GM12801 (cell line): Measurements from ENCODE around the gene SEMA3G.

ENCODE experiments used
- TF ChIP-seq, protein P1 (sequence below): IDR thresholded peaks from one replicate; pipeline ENCODE4 v1.5.1; 2011; ENCODE audit warnings: control low read depth; ENCODE audit not compliant: insufficient read length; ENCODE audit errors: extremely low read depth

The SEMA3G gene

DNA sequence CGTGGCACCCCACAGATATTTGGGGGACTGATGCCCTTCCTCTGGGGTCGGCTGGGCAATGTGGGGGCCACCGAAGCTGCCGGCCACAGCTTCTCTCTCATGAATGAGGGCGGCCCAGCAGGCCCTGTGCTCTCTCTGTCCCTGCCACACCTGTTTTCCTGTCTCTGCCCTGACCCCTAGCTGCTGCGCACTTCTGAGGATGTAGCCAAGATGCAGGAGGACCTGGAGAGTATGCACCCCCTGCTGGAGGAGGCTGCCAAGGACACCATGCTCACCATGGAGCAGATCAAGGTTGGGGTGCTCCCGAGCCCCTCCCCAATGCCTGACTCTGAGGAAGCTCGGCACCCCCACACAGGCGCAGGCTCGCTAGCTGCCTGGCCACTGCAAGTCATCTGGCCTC lies 59.7 kb downstream of the SEMA3G start:
- TF ChIP-seq, protein P1, sequence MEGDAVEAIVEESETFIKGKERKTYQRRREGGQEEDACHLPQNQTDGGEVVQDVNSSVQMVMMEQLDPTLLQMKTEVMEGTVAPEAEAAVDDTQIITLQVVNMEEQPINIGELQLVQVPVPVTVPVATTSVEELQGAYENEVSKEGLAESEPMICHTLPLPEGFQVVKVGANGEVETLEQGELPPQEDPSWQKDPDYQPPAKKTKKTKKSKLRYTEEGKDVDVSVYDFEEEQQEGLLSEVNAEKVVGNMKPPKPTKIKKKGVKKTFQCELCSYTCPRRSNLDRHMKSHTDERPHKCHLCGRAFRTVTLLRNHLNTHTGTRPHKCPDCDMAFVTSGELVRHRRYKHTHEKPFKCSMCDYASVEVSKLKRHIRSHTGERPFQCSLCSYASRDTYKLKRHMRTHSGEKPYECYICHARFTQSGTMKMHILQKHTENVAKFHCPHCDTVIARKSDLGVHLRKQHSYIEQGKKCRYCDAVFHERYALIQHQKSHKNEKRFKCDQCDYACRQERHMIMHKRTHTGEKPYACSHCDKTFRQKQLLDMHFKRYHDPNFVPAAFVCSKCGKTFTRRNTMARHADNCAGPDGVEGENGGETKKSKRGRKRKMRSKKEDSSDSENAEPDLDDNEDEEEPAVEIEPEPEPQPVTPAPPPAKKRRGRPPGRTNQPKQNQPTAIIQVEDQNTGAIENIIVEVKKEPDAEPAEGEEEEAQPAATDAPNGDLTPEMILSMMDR, result no peak

DNA sequence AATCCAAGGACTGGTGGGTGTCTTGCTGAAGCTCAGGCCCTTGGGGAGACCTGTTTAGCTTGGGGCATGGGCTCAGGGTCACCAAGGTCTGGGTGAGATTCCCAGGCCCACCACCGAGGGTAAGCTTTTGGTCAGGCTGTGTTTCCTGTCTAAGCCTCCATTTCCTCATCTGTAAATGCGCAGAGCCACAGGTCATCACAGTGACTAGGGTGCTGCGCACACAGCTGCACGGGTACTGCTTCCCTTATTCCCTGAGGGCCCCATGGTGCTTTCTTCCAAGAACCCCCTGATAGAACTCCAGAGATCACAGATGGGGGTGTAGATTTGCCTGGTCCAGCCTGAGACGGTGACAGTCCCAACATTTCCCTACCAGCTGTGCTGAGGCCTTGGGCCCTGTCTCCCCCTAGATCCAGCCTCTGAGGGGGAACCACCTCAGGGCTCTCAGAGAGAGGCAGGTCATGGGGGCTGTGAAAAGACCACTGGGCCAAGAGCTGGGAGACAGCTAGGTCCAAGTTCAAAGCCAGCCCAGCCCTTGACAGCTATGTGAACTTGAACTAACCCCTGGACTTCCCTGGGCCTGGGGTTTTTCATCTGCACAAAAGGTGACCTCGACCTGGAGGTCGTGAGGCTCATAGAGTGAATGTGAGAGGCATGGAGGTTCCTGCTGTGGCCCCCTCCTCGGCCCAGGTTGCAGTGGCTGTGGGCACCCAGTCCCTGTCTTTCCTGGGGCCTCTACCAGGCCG lies 60.7 kb downstream of the SEMA3G start:
- TF ChIP-seq, protein P1, result no peak

DNA sequence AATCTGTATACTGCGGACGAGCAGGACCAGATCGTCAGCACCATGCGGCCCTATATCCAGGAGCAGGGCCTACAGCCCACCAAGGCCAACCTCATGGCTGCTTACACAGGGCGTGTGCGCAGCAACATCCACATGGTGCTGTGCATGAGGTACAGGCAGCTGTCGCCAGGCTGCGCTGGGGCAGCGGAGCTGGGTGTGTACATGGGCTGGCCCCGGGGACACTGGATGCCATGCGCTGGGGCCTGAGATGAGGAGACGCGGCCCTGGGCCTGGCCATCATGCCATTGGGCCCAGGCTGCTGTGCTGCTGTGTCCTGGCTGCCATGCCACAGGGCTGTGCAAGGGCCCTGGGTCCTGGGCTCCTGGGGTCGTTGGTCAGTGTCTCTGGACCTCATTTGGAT lies 61.5 kb downstream of the SEMA3G start:
- TF ChIP-seq, protein P1, result no peak
